GM21526 (cell line): ENCODE results near the gene ZNF761.

Experiments
- ATAC-seq: cut with Tn5 transposase; IDR thresholded peaks from one replicate; pipeline ENCODE4 v1.9.1; 2021; ENCODE audit warnings: moderate library complexity; ENCODE audit not compliant: unreplicated experiment, low FRiP score

ZNF761 gene

DNA sequence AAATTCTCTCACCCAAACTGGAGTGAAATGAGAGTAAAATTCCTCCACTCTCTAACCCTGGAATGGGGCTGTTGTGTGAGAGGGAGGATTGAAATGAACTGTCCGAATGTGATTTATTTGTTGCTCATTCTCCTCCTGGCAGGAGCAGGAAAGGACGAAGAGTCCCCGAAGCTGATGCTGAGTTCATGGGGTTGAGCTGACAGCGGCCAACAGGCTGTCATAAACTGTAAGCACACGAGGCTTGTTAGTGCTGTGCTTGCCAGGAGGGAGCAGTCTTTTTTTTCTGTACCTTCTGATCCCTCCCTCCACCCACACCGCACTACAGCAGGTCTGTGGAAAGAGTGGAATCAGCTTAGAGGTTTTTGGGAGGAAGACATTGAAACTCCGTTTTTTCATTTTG is 73.1 kb downstream of the ZNF761 start:
- no peak for ATAC-seq

DNA sequence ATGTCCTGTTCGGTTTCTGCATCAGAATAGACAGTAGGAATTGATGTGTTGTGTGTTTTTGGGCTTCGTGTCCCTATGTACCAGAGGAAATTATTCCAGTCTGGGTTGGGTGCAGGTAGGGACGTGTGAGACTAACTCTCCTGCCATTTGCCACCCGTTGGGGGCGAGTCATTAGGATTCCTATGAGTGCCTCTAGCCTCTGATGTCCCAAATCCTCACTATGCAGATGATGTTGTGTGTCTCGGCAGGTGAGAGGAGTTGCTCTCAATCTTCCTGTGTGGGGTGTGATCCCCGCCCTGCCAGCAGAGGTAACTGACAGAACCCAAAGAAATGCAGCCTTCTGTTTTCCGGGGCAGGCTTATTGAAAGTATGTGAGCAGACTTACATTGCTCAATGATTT is 74.9 kb downstream of the ZNF761 start:
- no peak for ATAC-seq
